ENCODE data around the gene MDM2.
"Not testable (repeated sequence)": the region's sequence is repeated elsewhere in the genome, so short reads cannot be mapped to it uniquely, and the experiment has no call there.

MDM2 gene

GRCh38 chr12:68785823-68786222 is 22.2 kb upstream of the MDM2 start:
- DNase-seq (ENCODE audit: low spot score): no peak

GRCh38 chr12:68786929-68787328 is 21.0 kb upstream of the MDM2 start:
- no peak for DNase-seq (ENCODE audit: low spot score)

- DNase-seq (ENCODE audit: low spot score): no peak
Observed at GRCh38 chr12:68788554-68789143, 19.3 kb upstream of the MDM2 start.

- no peak for DNase-seq (ENCODE audit: low spot score)
Observed at GRCh38 chr12:68789144-68789878, 18.7 kb upstream of the MDM2 start.

- DNase-seq (ENCODE audit: low spot score): no peak
Observed at GRCh38 chr12:68790081-68790951, 17.7 kb upstream of the MDM2 start.

- no peak for DNase-seq (ENCODE audit: low spot score)
Observed at GRCh38 chr12:68790952-68791234, 17.1 kb upstream of the MDM2 start.

- no peak for DNase-seq (ENCODE audit: low spot score)
Observed at GRCh38 chr12:68791897-68792481, 16.0 kb upstream of the MDM2 start.

- DNase-seq (ENCODE audit: low spot score): peak; percentile 69
Observed at GRCh38 chr12:68792952-68793351, 15.0 kb upstream of the MDM2 start.

GRCh38 chr12:68793436-68793835 is 14.5 kb upstream of the MDM2 start:
- no peak for DNase-seq (ENCODE audit: low spot score)

GRCh38 chr12:68793975-68794652 is 13.9 kb upstream of the MDM2 start:
- no peak for DNase-seq (ENCODE audit: low spot score)

GRCh38 chr12:68794653-68795251 is 13.2 kb upstream of the MDM2 start:
- no peak for DNase-seq (ENCODE audit: low spot score)

- no peak for DNase-seq (ENCODE audit: low spot score)
Observed at GRCh38 chr12:68796399-68796798, 11.6 kb upstream of the MDM2 start.

GRCh38 chr12:68798882-68799234 is 9.1 kb upstream of the MDM2 start:
- DNase-seq (ENCODE audit: low spot score): no peak

GRCh38 chr12:68800294-68800693 is 7.7 kb upstream of the MDM2 start:
- DNase-seq (ENCODE audit: low spot score): no peak

GRCh38 chr12:68801124-68801523 is 6.9 kb upstream of the MDM2 start:
- DNase-seq (ENCODE audit: low spot score): not testable (repeated sequence)

GRCh38 chr12:68802372-68802745 is 5.6 kb upstream of the MDM2 start:
- DNase-seq (ENCODE audit: low spot score): not testable (repeated sequence)

- DNase-seq (ENCODE audit: low spot score): not testable (repeated sequence)
Observed at GRCh38 chr12:68802911-68803651, 4.9 kb upstream of the MDM2 start.

- DNase-seq (ENCODE audit: low spot score): no peak
Observed at GRCh38 chr12:68803948-68804656, 3.9 kb upstream of the MDM2 start.

- no peak for DNase-seq (ENCODE audit: low spot score)
Observed at GRCh38 chr12:68804657-68805591, 3.1 kb upstream of the MDM2 start.
